Measurements from ENCODE around the gene TFRC.
"Not testable (repeated sequence)": the region's sequence is repeated elsewhere in the genome, so short reads cannot be mapped to it uniquely, and the experiment has no call there.

The TFRC gene

DNA sequence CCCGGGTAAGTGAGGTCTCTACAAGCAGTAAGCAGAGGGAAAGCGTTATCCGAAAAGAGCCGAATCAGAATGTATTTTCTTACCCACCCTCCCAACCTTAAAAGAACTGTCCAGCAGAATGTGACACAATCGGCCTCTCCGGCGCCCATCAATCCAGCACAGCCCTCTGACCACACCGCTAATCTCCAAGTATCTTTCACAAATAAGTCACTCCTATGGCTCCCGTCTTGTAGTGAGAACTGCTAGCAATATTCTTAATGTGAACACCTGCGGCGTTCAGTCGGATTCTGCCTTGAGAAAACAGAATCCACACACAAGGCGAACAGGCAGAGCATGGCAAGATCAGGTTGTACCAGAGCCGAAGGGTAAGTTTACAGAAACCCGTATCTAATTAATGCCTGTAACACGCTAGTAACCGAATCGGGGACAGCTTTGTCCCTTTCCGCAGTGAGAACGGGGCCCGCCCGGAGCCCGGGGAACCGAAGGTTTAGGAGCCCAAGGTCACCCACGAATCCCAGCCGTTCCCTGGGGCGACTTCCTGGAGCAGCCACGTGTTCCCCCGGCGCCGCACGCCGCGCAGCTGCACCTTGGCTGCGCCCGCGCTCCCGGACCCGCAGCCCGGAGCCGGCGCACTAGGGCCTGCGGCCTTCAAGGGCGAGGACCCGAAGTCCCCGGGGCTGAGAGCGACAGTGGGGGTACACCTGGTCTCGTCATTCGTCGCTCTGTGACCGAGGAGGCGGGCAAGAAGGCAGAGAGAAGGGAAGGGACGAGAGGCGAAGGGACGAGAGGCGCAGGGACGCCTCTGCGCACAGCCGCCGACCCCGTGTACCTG, 672 bp downstream of the TFRC start:
- DNase-seq (ENCODE audit: low read depth in 2 of 2), result peak; percentile 29 to 46

DNA sequence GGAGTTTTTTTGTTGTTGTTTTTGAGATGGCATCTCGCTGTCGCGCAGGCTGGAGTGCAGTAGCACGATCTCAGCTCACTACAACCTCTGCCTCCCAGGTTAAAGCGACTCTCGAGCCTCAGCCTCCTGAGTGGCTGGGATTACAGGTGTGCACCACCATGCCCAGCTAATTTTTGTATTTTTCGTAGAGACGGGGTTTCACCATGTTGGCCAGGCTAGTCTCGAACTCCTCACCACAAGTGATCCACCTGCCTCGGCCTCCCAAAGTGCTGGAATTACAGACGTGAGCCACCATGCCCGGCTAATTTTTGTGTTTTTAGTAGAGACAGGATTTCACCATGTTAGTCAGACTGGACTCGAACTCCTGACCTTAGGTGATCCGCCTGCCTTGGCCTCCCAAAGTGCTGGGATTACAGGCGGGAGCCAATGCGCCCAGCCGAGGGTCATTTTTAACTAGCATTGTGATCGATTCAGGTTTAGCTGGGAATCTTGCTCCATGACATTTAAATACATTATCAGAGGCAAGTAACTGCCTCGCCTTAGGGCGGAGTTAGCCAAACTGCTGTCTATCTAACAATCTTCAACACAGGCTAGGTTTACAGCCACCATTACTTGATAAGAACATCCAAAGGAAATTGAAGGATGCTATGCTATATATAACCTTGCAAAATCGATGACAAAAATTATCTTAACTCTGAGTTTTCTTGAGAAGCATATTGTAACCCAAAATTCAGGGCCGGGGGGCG, 1.6 kb downstream of the TFRC start:
- DNase-seq (ENCODE audit: low read depth in 2 of 2), result not testable (repeated sequence)

DNA sequence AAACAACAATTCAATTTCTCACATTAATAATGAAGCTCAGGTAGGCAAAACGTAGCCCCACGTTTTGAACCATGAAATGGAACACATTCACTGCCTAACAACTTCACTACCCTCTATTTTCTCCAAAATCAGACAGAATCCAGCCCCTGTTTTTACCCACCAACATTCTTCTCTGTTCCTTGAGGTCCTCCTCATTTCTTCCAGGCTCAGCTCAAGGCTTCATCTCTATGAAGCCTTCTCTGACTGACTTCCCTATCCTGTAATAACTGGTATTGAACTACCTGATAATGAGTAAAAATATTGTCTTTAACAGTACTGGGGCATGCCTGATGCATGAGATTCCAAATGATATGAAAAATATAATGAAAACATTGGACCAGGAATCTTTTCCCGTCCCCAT, 2.2 kb downstream of the TFRC start:
- no peak for DNase-seq (ENCODE audit: low read depth in 2 of 2)

DNA sequence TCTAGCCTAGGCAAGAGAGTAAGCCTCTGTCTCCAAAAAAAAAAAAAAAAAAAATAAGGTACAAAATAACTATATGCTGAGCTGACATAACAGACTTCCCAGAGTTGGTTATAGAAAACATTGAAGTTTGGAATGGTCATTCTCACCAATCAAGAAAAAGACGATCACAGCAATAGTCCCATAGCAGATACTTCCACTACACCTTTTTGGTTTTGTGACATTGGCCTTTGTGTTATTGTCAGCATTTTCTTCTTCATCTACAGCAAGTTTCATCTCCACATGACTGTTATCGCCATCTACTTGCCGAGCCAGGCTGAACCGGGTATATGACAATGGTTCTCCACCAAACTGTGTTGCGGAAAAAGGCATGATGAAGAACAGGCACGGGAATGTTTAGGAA, 6.9 kb downstream of the TFRC start:
- DNase-seq (ENCODE audit: low read depth in 2 of 2), result no peak

DNA sequence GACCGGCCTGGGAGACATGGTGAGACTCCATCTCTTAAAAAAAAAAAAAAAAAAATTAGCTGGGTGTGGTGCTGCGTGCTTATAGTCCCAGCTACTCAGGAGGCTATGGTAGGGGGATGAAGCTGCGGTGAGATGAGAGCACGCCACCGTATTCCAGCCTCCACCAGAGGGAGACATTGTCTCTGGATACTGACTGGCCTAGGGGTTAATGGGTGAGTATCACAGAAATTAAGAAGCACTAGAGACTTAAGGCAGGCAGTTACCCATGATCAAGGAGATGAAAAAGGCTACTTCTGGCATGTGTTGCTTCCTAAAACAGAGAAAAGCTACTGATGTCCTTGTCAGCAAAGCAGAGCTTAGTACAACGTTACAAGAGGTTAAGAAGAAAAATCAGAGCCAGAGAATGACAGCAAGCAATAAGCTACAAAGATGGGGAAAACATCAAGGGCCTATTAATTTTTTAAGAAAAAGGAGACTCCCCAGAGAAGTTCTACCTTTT, 8.6 kb downstream of the TFRC start:
- peak; percentile 25 to 54 for DNase-seq (ENCODE audit: low read depth in 2 of 2)

DNA sequence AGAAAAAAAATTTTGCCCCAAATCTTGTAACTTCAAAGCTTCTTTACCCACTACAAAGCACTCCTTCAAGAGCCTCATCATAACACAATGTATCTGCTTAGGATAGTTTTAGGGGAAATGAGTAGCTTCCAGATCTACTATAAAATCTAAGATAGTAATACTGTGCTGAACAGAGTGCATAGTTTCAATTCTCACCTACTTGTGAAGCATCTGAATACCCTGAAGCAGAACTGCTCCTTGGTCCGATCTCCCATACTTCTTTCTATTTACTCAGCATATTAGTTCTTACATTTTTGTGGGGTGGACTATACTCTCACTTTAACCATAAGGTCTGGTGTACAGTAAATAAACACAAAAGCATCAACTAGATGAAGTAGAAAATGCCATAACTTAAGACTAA, 9.6 kb downstream of the TFRC start:
- DNase-seq (ENCODE audit: low read depth in 2 of 2), result no peak

DNA sequence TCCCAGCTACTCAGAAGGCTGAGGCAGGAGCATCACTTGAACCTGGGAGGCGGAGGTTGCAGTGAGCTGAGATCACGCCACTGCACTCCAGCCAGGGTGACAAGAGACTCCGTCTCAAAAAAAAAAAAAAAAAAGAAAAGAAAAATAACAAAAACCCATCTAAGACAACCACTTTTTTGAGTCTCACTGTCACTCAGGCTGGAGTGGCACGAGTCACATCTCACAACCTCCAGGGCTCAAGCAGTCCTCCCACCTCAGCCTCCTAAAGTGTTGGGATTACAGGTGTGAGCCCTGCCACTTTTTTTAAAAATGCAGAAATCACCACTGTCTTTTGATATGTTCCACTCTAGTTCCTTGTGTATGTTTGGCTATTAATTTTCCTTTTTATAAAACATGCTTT, 13.1 kb downstream of the TFRC start:
- not testable (repeated sequence) for DNase-seq (ENCODE audit: low read depth in 2 of 2)

DNA sequence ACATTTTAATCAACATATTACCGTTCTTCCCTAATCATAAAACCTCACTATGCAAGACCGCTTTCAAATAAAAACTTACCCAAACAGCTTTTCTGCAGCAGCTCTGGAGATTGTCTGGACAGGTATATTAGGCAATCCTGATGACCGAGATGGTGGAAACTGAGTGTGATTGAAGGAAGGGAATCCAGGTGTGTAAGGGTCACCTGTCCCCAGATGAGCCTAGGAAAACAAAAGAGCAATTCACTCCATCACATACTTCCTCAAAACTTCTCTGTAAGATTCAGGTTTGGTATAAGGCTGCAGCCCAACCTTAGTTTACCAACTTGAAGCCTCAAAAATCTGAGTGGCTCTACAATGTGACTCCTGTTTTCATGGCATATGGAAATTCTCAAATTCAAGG, 14.5 kb downstream of the TFRC start:
- DNase-seq (ENCODE audit: low read depth in 2 of 2), result no peak

DNA sequence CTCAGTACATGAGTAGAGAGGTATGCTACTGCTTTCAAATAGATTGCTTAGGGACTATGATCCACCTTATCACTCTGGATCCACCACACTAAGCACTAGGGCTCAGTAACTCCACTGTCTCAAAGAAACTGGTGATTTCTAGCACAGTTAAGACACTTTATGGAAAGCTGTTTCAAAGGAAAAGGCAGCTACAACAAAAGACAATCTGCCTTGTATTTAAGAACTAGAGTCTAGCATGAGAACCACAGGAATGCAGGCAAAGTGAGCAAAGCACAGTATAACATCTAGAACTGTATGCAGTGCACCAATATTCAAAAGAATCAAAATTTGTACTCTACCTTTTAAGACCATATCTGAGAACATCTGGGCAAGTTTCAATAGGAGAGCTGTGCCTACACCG, 17.9 kb downstream of the TFRC start:
- DNase-seq (ENCODE audit: low read depth in 2 of 2), result no peak

DNA sequence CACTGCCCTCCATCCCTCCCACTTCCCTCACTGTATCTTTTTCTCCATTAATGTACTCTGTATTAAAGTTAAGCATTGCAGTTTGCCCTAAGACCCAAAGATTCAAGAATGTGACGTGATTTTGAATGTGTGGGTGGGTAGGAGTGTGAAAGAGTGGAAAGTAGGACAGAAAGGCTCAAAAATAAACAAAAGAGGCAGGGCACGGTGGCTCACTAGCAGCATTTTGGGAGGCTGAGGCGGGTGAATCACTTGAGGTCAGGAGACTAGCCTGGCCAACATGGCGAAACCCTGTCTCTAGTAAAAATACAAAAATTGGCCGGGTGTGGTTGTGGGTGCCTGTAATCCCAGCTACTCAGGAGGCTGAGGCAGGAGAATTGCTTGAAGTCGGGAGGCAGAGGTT, 18.4 kb downstream of the TFRC start:
- DNase-seq (ENCODE audit: low read depth in 2 of 2), result no peak

DNA sequence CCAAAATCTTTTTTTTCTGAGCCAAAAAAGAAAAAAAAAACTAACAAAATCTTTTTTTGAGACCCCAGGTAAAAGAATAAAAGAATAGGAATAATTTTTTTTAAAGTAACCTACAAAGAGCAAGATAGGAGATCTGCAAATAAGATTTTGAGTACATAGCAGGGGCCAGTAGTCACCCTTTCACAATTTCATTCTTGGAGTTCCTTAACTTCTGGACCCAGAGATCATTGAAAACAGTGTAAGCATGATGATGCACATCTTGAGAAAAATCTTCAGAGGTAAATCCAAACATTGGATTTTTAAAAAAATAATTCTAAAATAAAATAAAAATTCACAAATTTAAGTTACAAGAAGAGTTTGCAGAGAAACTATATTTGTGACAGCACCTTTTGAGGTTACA, 18.8 kb downstream of the TFRC start:
- DNase-seq (ENCODE audit: low read depth in 2 of 2), result no peak

DNA sequence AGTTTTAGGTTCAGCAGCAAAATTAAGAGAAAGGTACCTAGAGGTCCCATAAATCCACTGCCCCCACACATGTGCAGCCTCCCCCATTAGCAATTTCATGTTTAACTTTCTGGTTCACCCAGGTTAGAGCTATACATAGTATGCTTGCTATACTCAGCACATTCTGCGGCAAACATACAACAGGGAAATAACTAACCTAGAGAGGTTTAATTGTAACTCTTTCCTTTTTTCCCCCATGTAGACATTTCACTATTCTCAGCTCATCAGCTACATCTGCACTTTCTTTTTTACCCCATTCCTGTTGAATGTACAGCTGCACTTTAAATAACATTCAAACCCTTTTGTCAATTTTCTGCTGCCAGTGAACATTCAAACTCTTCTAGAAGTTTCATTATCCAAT, 21.1 kb downstream of the TFRC start:
- no peak for DNase-seq (ENCODE audit: low read depth in 2 of 2)

DNA sequence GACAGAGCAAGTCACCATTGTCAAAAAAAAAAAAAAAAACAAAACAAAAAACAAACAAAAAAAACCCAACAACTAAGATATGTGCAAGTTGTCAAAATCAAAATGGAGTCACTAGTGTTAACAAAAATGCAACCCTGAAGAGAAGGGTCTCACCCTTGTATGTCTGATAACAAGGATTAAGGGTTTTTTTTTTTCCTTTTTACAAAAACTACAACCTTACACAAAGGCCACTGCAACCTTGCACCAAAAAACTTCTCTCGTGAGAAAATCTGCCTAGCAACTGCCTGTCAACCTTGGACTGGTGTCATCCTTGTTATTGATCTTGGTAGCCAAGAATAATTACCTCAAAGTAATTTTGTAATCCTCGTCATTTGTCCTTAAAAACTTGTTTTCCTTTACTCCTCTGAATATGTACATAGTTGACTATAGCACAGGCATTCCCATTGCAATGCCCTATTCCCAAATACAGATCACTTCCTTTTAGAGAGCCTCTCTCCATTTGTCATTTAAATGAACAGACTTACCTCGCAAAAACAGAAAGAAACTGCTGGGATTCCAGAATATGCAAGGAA, 24.0 kb downstream of the TFRC start:
- no peak for DNase-seq (ENCODE audit: low read depth in 2 of 2)

DNA sequence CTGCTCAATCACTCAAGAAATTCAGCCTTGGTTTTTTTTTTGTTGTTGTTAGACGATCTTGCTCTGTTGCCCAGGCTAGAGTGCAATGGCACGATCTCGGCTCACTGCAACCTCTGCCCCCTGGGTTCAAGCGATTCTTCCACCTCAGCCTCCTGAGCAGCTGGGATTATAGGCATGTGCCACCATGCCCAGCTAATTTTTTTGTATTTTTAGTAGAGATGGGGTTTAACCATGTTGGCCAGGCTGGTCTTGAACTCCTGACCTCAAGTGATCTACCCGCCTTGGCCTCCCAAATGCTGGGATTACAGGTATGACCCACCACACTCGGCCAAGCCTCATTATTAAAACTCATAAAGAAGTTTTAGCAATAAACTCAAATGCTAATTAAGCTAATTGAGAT, 25.5 kb downstream of the TFRC start:
- DNase-seq (ENCODE audit: low read depth in 2 of 2), result not testable (repeated sequence)

DNA sequence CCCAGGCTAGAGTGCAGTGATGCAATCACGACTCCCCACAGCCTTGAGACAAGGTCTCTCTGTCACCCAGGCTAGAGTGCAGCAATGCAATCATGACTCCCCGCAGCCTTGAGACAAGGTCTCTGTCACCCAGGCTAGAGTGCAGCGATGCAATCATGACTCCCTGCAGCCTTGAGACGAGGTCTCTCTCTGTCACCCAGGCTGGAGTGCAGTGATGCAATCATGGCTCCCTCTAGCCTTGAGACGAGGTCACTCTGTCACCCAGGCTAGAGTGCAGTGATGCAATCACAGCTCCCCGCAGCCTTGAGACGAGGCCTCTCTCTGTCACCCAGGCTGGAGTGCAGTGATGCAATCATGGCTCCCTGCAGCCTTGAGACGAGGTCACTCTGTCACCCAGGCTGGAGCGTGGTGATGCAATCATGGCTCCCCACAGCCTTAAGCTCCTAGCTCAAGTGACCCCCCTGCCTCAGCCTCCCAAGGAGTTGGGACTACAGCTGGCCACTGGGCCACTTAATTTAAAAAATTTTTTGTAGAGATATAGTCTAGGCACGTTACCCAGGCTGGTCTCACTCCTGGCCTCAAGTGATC, 26.1 kb downstream of the TFRC start:
- no peak for DNase-seq (ENCODE audit: low read depth in 2 of 2)

DNA sequence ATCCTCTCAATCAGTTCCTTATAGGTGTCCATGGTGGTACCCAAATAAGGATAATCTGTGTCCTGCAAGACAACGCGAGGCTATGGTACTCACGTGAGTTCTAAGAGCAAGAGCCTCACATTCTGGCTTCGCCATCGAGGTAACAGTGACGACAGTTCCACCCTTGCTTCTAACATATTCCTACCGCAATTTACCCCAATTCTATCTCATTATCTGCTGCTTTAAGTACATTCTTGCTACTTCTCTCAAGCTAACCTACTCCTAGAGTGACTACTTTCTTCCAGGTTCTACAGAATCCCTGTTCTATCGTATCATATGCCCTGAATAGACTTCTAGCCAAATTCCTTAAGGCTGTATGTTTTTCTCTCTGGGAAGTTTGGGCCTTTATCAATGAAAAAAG, 26.6 kb downstream of the TFRC start:
- DNase-seq (ENCODE audit: low read depth in 2 of 2), result no peak

DNA sequence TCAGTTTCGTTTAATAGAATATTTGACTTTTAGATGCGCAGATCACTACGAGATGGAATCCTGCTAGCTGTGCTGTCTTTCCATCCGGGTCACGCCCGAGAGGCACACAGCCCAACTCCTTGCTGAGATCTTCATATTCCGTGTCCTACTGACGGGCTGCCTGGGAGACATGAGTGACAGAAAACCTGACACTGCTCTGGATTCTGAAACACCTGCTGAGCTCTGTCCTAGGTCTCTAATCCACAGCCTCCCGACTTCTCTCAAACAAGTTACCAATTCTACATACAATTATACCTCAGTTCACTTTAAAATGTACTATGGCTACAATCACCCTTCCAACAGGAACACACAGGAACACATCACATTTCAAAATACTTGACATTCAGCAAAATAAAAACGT, 27.2 kb downstream of the TFRC start:
- no peak for DNase-seq (ENCODE audit: low read depth in 2 of 2)

DNA sequence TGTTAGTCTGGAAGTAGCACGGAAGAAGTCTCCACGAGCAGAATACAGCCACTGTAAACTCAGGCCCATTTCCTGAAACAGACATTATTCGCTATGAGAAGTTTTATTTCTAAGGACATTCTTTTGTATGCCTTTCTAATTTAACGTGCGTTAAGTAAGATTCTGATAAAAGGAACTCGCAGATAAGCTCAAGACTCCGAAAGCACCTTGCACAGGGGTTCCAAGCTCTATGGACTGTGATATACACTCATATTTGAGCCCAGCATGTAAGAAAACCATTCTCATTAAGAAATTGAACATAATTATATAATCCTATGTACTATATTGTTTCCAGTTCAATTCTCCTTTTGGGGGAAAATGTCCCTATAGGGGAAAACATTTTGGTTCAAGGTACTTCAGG, 28.4 kb downstream of the TFRC start:
- DNase-seq (ENCODE audit: low read depth in 2 of 2), result no peak

DNA sequence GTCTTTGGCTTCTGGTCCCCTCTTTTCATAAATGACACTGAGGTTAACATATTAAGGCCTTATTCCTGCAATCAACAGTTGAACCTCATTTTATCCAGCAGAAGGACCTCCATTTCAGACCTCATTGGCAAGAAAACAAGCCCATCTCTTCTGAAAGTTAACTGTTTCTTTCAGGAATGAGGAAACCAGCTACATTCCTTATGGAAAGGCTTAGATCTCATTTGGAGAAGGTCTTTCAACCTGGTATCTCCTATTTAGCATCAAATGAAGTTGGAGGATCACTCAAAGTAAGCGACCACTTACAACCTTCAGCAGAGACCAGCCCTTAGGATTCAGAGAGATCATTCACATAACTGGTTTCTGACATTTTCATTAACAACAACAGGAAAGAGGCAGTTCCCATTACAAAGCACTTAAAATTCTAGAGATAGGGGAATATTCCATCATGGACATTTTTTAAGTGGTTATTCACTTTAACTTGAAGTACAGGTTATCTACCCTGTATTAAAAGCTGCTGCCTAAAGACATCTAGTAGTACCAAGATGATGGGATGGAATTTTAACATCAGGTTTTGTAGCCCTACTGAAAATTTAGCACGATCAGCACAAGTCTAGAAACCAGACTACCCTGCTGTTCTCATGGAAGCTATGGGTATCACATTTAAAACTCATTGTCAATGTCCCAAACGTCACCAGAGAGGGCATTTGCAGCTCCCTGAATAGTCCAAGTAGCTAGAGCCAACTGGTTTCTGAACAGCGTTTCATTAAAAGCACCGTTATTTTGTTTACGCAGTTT, 30.4 kb downstream of the TFRC start:
- DNase-seq (ENCODE audit: low read depth in 2 of 2), result no peak

DNA sequence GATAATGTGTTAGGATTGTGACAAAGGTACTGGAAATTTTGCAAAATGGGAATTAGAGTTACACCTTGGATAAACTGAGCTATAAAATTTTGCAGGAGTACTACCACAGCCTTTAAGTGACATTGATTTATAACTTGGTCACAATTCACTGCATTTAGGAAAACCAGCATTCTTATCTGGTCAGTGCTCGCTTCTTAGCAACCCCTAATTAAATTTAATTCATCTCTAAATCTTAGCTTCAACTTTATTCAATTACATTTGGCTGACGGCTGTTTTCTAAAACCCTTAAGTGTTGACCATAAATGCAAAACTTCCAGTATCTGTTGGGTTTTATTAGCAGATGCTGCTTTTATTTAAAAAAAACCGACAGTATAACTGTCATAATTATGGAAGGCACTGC, 31.3 kb downstream of the TFRC start:
- no peak for DNase-seq (ENCODE audit: low read depth in 2 of 2)

DNA sequence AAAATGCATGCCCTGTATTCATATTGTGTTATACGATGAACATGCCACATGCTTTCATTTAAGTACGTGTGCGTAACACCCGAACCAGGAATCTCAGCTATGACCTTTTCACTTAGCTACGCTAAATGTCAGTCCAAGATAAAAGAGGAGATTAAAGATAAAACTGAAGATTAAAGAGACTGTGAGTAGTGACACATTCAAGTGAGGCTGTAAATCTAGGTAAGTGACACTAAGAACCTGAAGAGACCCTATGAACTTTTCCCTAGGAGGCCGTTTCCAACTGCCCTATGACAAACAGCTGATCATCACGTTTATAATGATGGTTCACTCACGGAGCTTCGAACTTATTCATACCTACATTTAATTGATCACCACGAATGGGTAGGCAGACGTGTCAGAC, 32.2 kb downstream of the TFRC start:
- no peak for DNase-seq (ENCODE audit: low read depth in 2 of 2)

All from activated CD4-positive, alpha-beta T cell treated with anti-CD3 and anti-CD28 coated beads for 24 hours (primary cell).